ENCODE data around the gene BRD1. TPM values are rescaled to one million over a fixed set of nuclear protein-coding genes. Genes with fewer than 3 reads are reported as not detected.

BRD1 gene
- total and polyA plus RNA-seq, 9 of the 15 experiments (the other 6 are each of a cell fraction or from before 2014, with no cell fraction given), result 0.42 to 17.6 (median 5.5) TPM

- no peak for TF ChIP-seq NCOA1 (IDR thresholded peaks at IDR 0.05; ENCODE audit: low read depth)
- no peak for TF ChIP-seq NFE2L1 (tag; IDR thresholded peaks at IDR 0.05; ENCODE audit: borderline replicate concordance, low read depth)
- no peak for TF ChIP-seq ZNF347 (CRISPR knock-in tag; IDR thresholded peaks at IDR 0.05; ENCODE audit: low read depth)
- TF ChIP-seq SNAPC5 (CRISPR knock-in tag; IDR thresholded peaks at IDR 0.05), result no peak
- peak; percentile 89 for TF ChIP-seq ELF2 (CRISPR knock-in tag; IDR thresholded peaks at IDR 0.05)
- TF ChIP-seq HNRNPUL1 (IDR thresholded peaks at IDR 0.05; ENCODE audit: low read length), result 0 out of 2 replicates have a peak, but pooled peaks have one; percentile 43
- TF ChIP-seq TCFL5 (CRISPR knock-in tag; conservative IDR thresholded peaks at IDR 0.05), result no peak
- no peak for TF ChIP-seq IRF9 (tag; IDR thresholded peaks at IDR 0.05)
- TF ChIP-seq TAF7 (tag; IDR thresholded peaks at IDR 0.05), result no peak
- TF ChIP-seq CEBPB (tag; IDR thresholded peaks at IDR 0.05), result peak; percentile 8; the same call in 1 of the 2 replicates
- no peak for TF ChIP-seq ATF6 (CRISPR knock-in tag; IDR thresholded peaks at IDR 0.05)
- TF ChIP-seq KDM2B (CRISPR knock-in tag; IDR thresholded peaks at IDR 0.05), result no peak
- TF ChIP-seq RB1 (IDR thresholded peaks at IDR 0.05; ENCODE audit: low read depth), result no peak
- no peak for TF ChIP-seq XRCC5 (IDR thresholded peaks at IDR 0.05; ENCODE audit: low read depth, low read length)
- peak; percentile 24; the same call in 1 of the 2 replicates for TF ChIP-seq NR2C1 (IDR thresholded peaks at IDR 0.05)
- TF ChIP-seq NR2C1 (tag; IDR thresholded peaks at IDR 0.05), result no peak
- TF ChIP-seq CBFA2T3 (IDR thresholded peaks at IDR 0.05), result peak; percentile 80
- no peak for TF ChIP-seq FOXJ3 (CRISPR knock-in tag; IDR thresholded peaks at IDR 0.05)
- TF ChIP-seq KLF6 (CRISPR knock-in tag; IDR thresholded peaks at IDR 0.05; ENCODE audit: borderline replicate concordance), result 0 out of 2 replicates have a peak, but pooled peaks have one; percentile 38
- 0 out of 2 replicates have a peak, but pooled peaks have one; percentile 42 for TF ChIP-seq CREM (IDR thresholded peaks at IDR 0.05; ENCODE audit: low read depth)
- no peak for TF ChIP-seq MYNN (IDR thresholded peaks at IDR 0.05)
- TF ChIP-seq MYNN (CRISPR knock-in tag; IDR thresholded peaks at IDR 0.05), result no peak
- peak; percentile 84 for TF ChIP-seq SMARCA4 (IDR thresholded peaks at IDR 0.05)
- TF ChIP-seq NR1H2 (CRISPR knock-in tag; IDR thresholded peaks at IDR 0.05), result no peak
- TF ChIP-seq TFAP4 (CRISPR knock-in tag; IDR thresholded peaks at IDR 0.05; ENCODE audit: borderline replicate concordance), result 0 out of 2 replicates have a peak, but pooled peaks have one; percentile 25
- peak; percentile 62; the same call in 1 of the 2 replicates for TF ChIP-seq GTF2E2 (tag; IDR thresholded peaks at IDR 0.05)
- TF ChIP-seq RFX1 (IDR thresholded peaks at IDR 0.05), result no peak
Observed at GRCh38 chr22:49807780-49808708, 19.6 kb downstream of the BRD1 start (continued).

All from K562 (cell line).